Esophagus muscularis mucosa (tissue), 3 donors: ENCODE measurements around the gene TTC6.

Experiments used
- CTCF ChIP-seq, 3 experiments: fragments of 200-600 bp in 2 of 3; fragments of 450-650 bp in 1 of 3; sonication (generic) in 2 of 3; IDR thresholded peaks; one replicate each; pipeline ENCODE4 v1.5.1; 2017 to 2019; ENCODE audit warnings: antibody characterized with exemption in 3 of 3, mild to moderate bottlenecking in 2 of 3, moderate library complexity in 1 of 3
- EP300 ChIP-seq: sonication (generic); formaldehyde crosslinking; IDR thresholded peaks from one replicate; pipeline ENCODE4 v1.6.1; 2017; ENCODE audit warnings: antibody characterized with exemption

- TF ChIP-seq EP300 = no peak
- TF ChIP-seq CTCF (IDR thresholded peaks at IDR 0.05) = no peak
Observed at GRCh38 chr14:37587131-37587803, 8.2 kb upstream of the TTC6 start.
